ENCODE measurements around the gene SNTG2.

DNA sequence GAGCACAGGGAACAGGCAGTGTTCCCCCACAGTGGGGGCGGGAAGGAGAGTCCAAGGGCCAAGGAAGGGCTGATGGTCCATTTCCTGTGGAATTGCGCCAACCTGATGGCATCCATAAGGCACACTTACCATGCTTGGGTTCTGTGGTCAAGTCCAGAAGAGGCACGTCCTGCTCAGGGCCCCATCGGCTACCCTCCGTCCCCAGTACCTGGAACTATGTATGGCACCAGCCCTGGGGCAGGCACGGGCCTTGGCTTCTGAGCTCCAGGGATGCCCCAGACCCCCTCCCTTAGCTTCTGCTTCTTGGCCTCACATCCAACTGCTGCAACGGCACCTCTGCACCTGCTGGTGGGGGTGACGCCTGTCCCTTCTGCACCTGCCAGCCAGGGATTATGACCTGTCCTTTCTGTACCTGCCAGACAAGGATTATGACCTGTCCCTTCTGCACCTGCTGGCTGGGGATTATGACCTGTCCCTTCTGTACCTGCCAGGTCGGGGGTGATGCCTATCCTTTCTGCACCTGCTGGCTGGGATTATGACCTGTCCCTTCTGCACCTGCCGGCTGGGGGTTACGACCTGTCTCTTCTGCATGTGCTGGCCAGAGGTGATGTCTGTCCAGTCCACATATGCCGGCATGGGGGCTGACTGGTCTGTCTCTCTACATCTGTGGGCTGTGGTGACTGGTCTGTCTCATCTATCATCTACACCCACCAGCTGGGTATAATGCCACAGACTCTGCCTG is 45.4 kb upstream of the SNTG2 start:
- TF ChIP-seq, protein P1, sequence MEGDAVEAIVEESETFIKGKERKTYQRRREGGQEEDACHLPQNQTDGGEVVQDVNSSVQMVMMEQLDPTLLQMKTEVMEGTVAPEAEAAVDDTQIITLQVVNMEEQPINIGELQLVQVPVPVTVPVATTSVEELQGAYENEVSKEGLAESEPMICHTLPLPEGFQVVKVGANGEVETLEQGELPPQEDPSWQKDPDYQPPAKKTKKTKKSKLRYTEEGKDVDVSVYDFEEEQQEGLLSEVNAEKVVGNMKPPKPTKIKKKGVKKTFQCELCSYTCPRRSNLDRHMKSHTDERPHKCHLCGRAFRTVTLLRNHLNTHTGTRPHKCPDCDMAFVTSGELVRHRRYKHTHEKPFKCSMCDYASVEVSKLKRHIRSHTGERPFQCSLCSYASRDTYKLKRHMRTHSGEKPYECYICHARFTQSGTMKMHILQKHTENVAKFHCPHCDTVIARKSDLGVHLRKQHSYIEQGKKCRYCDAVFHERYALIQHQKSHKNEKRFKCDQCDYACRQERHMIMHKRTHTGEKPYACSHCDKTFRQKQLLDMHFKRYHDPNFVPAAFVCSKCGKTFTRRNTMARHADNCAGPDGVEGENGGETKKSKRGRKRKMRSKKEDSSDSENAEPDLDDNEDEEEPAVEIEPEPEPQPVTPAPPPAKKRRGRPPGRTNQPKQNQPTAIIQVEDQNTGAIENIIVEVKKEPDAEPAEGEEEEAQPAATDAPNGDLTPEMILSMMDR (IDR thresholded peaks at IDR 0.05): no peak
- TF ChIP-seq ZFX (IDR thresholded peaks at IDR 0.05; ENCODE audit: borderline replicate concordance): no peak

Measured in 22Rv1 (cell line).